ENCODE measurements around the gene TAF12.

GRCh38 chr1:28632560-28632959 is 10.3 kb downstream of the TAF12 start:
- TF ChIP-seq TAF1 (IDR thresholded peaks at IDR 0.05; ENCODE audit: borderline replicate concordance, insufficient read depth, low read length) (no peak), SIN3A (IDR thresholded peaks at IDR 0.05; ENCODE audit: borderline replicate concordance, insufficient read depth, low read length) (no peak), POLR2AphosphoS5 (IDR thresholded peaks at IDR 0.05; ENCODE audit: low read depth, low read length) (no peak), REST (IDR thresholded peaks at IDR 0.05; ENCODE audit: insufficient read depth in 1 of 2, low read depth in 2 of 2, low read length in 2 of 2) (no peak), FOXP2 (optimal IDR thresholded peaks at IDR 0.05; ENCODE audit: borderline replicate concordance, extremely low read depth, extremely low read length, insufficient read depth) (no peak)

Data from PFSK-1 (cell line).